HCT116 (cell line): Measurements from ENCODE around the gene KRT36. TPM values are rescaled to one million over a fixed set of nuclear protein-coding genes. Genes with fewer than 3 reads are reported as not detected.

ENCODE experiments used
- ATAC-seq: fragments of 200-7000 bp; cut with Tn5 transposase; 2 replicates; pipeline ENCODE4 v1.9.1; 2020; ENCODE audit warnings: mild to moderate bottlenecking, moderate library complexity
- BruUV-seq: library from RNA; stranded (reverse); fragments of 400-500 nt; replicated peaks from 2 replicates; lab custom pipeline; 2021; lab: Mats Ljungman, UMichigan
- CTCF ChIA-PET: fragments of 300-600 bp; sonication (Branson Sonifier 250); formaldehyde crosslinking; loops from one replicate; lab custom pipeline; 2021; ENCODE audit warnings: antibody characterized with exemption; lab: Charles Lee
- POLR2A ChIA-PET: fragments of 300-600, 350-600 bp; sonication (Branson Sonifier 250); formaldehyde crosslinking; loops from one replicate; lab custom pipeline; 2021; ENCODE audit warnings: antibody characterized with exemption; lab: Charles Lee
- RAD21 ChIA-PET, 2 experiments: fragments of 300-600 bp; sonication (Branson Sonifier 250); formaldehyde crosslinking; loops; one replicate each; lab custom pipeline; 2023; ENCODE audit warnings: low total read pairs in 2 of 2; ENCODE audit not compliant: uncharacterized antibody in 2 of 2, unreplicated experiment in 2 of 2, low non-redundant PET in 1 of 2; lab: Charles Lee
- DNase-seq: peaks from one replicate; pipeline ENCODE4 v3.0.0-alpha.2; 2010; ENCODE audit warnings: low read depth, low spot score
- H2AFZ ChIP-seq: fragments of 200-600 bp; shearing (Covaris generic), sonication (generic); 2 replicates; pipeline ENCODE4 v1.6.1; 2017; ENCODE audit warnings: low read depth, mixed run types, mixed read lengths, antibody characterized with exemption, low read length; ENCODE audit not compliant: poor library complexity, severe bottlenecking
- H3K27ac ChIP-seq: 2 replicates; pipeline ENCODE4 v1.5.1; 2012; ENCODE audit warnings: low read depth, low read length
- H3K27me3 ChIP-seq: fragments of 200-600 bp; sonication (generic); 2 replicates; pipeline ENCODE4 v1.6.1; 2016; ENCODE audit warnings: mixed run types, low read length, mixed read lengths; ENCODE audit not compliant: insufficient read depth
- H3K36me3 ChIP-seq, 2 experiments: fragments of 200-500 bp in 1 of 2; fragments of 200-600 bp in 1 of 2; sonication (Bioruptor generic) in 1 of 2; sonication (generic) in 1 of 2; 2 replicates each; pipeline versions ENCODE4 v1.5.1 to v1.6.1; 2014 to 2016; ENCODE audit warnings: low read length in 2 of 2, inconsistent platforms in 1 of 2, mixed read lengths in 1 of 2, mixed run types in 1 of 2; ENCODE audit not compliant: insufficient read depth in 2 of 2, control insufficient read depth in 1 of 2
- H3K4me1 ChIP-seq, 2 experiments: fragments of 200-600 bp in 1 of 2; sonication (generic) in 1 of 2; 2 replicates each; pipeline versions ENCODE4 v1.5.1 to v1.6.1; 2012 to 2017; ENCODE audit warnings: low read length in 2 of 2, inconsistent platforms in 1 of 2, mild to moderate bottlenecking in 1 of 2, mixed read lengths in 1 of 2, mixed run types in 1 of 2, moderate library complexity in 1 of 2; ENCODE audit not compliant: insufficient read depth in 2 of 2, control insufficient read depth in 1 of 2
- H3K4me2 ChIP-seq: fragments of 200-600 bp; sonication (generic); 2 replicates; pipeline ENCODE4 v1.6.1; 2017; ENCODE audit warnings: mixed run types, low read length, mixed read lengths
- H3K4me3 ChIP-seq, 2 experiments: fragments of 200-600 bp in 1 of 2; sonication (generic) in 1 of 2; replicated peaks in 1 of 2; 2 replicates each; pipeline ENCODE4 v1.5.1; 2011 to 2016; ENCODE audit warnings: low read length in 2 of 2, control low read depth in 1 of 2, low read depth in 1 of 2, mild to moderate bottlenecking in 1 of 2, mixed read lengths in 1 of 2, mixed run types in 1 of 2
- H3K79me2 ChIP-seq: fragments of 200-600 bp; sonication (generic); 2 replicates; pipeline ENCODE4 v1.6.1; 2017; ENCODE audit warnings: mild to moderate bottlenecking, mixed run types, low read length, moderate library complexity, mixed read lengths; ENCODE audit not compliant: insufficient read depth
- H3K9ac ChIP-seq: fragments of 200-600 bp; sonication (generic); 2 replicates; pipeline ENCODE4 v1.6.1; 2016; ENCODE audit warnings: low read length, mixed read lengths
- H3K9me2 ChIP-seq: fragments of 200-600 bp; sonication (generic), shearing (Covaris generic); 2 replicates; pipeline ENCODE4 v1.6.1; 2017; ENCODE audit warnings: mixed run types, mild to moderate bottlenecking, moderate library complexity; ENCODE audit not compliant: insufficient read depth
- H3K9me3 ChIP-seq, 2 experiments: fragments of 200-500 bp in 1 of 2; fragments of 200-600 bp in 1 of 2; sonication (Bioruptor generic) in 1 of 2; sonication (generic) in 1 of 2; 2 replicates each; pipeline ENCODE4 v1.6.1; 2014 to 2017; ENCODE audit warnings: low read length in 2 of 2, mixed read lengths in 2 of 2, inconsistent platforms in 1 of 2, low read depth in 1 of 2, mild to moderate bottlenecking in 1 of 2, mixed run types in 1 of 2, moderate library complexity in 1 of 2; ENCODE audit not compliant: control insufficient read depth in 1 of 2, insufficient read depth in 1 of 2
- H4K20me1 ChIP-seq: fragments of 200-600 bp; sonication (generic), shearing (Covaris generic); 2 replicates; pipeline ENCODE4 v1.6.1; 2017; ENCODE audit warnings: mixed run types, mild to moderate bottlenecking, moderate library complexity; ENCODE audit not compliant: insufficient read depth
- CTCF ChIP-seq, 3 experiments: fragments of 200-600 bp in 1 of 3; sonication (generic) in 1 of 3; IDR thresholded peaks in 2 of 3; conservative IDR thresholded peaks in 1 of 3; 2 replicates each; pipeline ENCODE4 v1.5.1; 2012 to 2017; ENCODE audit warnings: low read depth in 2 of 3, low read length in 2 of 3, antibody characterized with exemption in 1 of 3, borderline replicate concordance in 1 of 3, control low read depth in 1 of 3, mild to moderate bottlenecking in 1 of 3, mixed read lengths in 1 of 3, mixed run types in 1 of 3, moderate library complexity in 1 of 3; ENCODE audit not compliant: insufficient read depth in 1 of 3
- POLR2AphosphoS5 ChIP-seq: IDR thresholded peaks from 2 replicates; pipeline ENCODE4 v1.6.1; 2011; ENCODE audit warnings: mild to moderate bottlenecking, low read depth, low read length, moderate library complexity
- YY1 ChIP-seq: IDR thresholded peaks from 2 replicates; pipeline ENCODE4 v1.6.1; 2011; ENCODE audit warnings: low read length, low read depth, moderate library complexity, mild to moderate bottlenecking; ENCODE audit not compliant: insufficient replicate concordance; ENCODE audit errors: extremely low read depth
- ZBTB33 ChIP-seq: IDR thresholded peaks from 2 replicates; pipeline ENCODE4 v1.6.1; 2011; ENCODE audit warnings: mild to moderate bottlenecking, low read length, moderate library complexity; ENCODE audit not compliant: insufficient replicate concordance; ENCODE audit errors: extremely low read depth
- ZFX ChIP-seq: fragments of 450-650 bp; IDR thresholded peaks from 2 replicates; pipeline ENCODE4 v1.6.1; 2017
- intact Hi-C: fragments of 100-400 bp; cut with micrococcal nuclease; formaldehyde crosslinking; loops from 2 replicates; pipeline ENCODE4 v1.10.0; 2022
- total RNA-seq: library from RNA; stranded (reverse); gene quantifications from one replicate; pipeline ENCODE4 v1.2.1, GENCODE V29; 2021; ENCODE audit not compliant: unreplicated experiment

KRT36 gene
- total RNA-seq, 1 experiment from 2014 or later: not detected

GRCh38 chr17:41522301-41523224 is 32.9 kb upstream of the KRT36 start:
- ChIA-PET CTCF (interaction anchor here (0.8 to 8.9 kb wide), 8 partner anchors 27 to 907 kb away, joined by 3 to 77 read pairs (median 6); no protein-coding TSS in a partner anchor), RAD21 (interaction anchor here (1.1 to 2.8 kb wide), 5 partner anchors 25 to 118 kb away, joined by 3 to 19 read pairs (median 6); no protein-coding TSS in a partner anchor), POLR2A (interaction anchor here (1.0 to 12.9 kb wide), 13 partner anchors 7 to 666 kb away, joined by 3 to 148 read pairs (median 5); partner anchors contain the start of gene EIF1)
- H3K9me3 ChIP-seq: no peaks in the 10 kb centered on the region
- ATAC-seq: peak; percentile 33
- peaks cover 24% of the 10 kb centered on the region for H3K79me2 ChIP-seq
- H2AFZ ChIP-seq: no peak overlapping the region
- H3K4me2 ChIP-seq: peak overlapping the region; percentile 78
- intact Hi-C loops: loop anchor here (1.0 kb wide), 1 partner anchor 26 kb away; no protein-coding TSS in a partner anchor
- TSS peak; percentile 83 for BruUV-seq
- DNase-seq: peak; percentile 81
- no peaks in the 10 kb centered on the region; the same call in 1 of the 2 replicates for H4K20me1 ChIP-seq
- no peaks in the 10 kb centered on the region for H3K27me3 ChIP-seq
- peak overlapping the region; percentile 99 for H3K27ac ChIP-seq
- H3K4me1 ChIP-seq: peaks cover 74 to 93% of the 10 kb centered on the region in 2 experiments
- TF ChIP-seq ZFX: 0 out of 2 replicates have a peak, but pooled peaks have one; percentile 23
- peak; percentile 90 for TF ChIP-seq POLR2AphosphoS5
- TF ChIP-seq ZBTB33: peak; percentile 82
- TF ChIP-seq YY1: peak; percentile 52
- no peak for TF ChIP-seq CTCF (IDR thresholded peaks at IDR 0.05 in 2 of 3, conservative IDR thresholded peaks at IDR 0.05 in 1 of 3; ENCODE audit: borderline replicate concordance in 1 of 3, insufficient read depth in 1 of 3, low read depth in 2 of 3, low read length in 2 of 3)
- peak overlapping the region; percentile 19 to 47 for H3K4me3 ChIP-seq
- H3K36me3 ChIP-seq: peaks cover 3 to 21% of the 10 kb centered on the region in 2 experiments; a peak in 3 of 4 replicates
- H3K9ac ChIP-seq: peak overlapping the region; percentile 99
- no peaks in the 10 kb centered on the region for H3K9me2 ChIP-seq
